DND-41 (cell line): ENCODE results near the gene ZNF426.

ENCODE experiments used
- ATAC-seq: fragments of 200-7000 bp; cut with Tn5 transposase; 3 replicates; pipeline ENCODE4 v1.9.1; 2021; ENCODE audit warnings: low read depth; ENCODE audit not compliant: insufficient read depth
- DNase-seq: peaks from one replicate; pipeline ENCODE4 v3.0.0-alpha.2; 2020
- H2AFZ ChIP-seq: 2 replicates; pipeline ENCODE4 v1.6.0; 2012; ENCODE audit warnings: low read depth, low read length
- H3K27ac ChIP-seq: 2 replicates; pipeline ENCODE4 v1.5.1; 2012; ENCODE audit warnings: low read length, inconsistent platforms
- H3K27me3 ChIP-seq: fragments of 200-600 bp; sonication (generic); 2 replicates; pipeline ENCODE4 v1.6.0; 2012; ENCODE audit warnings: low read length, mild to moderate bottlenecking, inconsistent platforms; ENCODE audit not compliant: insufficient read depth, poor library complexity
- H3K36me3 ChIP-seq: 2 replicates; pipeline ENCODE4 v1.5.1; 2012; ENCODE audit warnings: low read length, inconsistent platforms; ENCODE audit not compliant: insufficient read depth
- H3K4me1 ChIP-seq: 2 replicates; pipeline ENCODE4 v1.5.1; 2012; ENCODE audit warnings: mild to moderate bottlenecking, low read length; ENCODE audit not compliant: insufficient read depth
- H3K4me2 ChIP-seq: 2 replicates; pipeline ENCODE4 v1.6.0; 2012; ENCODE audit warnings: mild to moderate bottlenecking, moderate library complexity, low read length, inconsistent platforms; ENCODE audit not compliant: insufficient read depth
- H3K4me3 ChIP-seq, 2 experiments: fragments of 200-600 bp in 1 of 2; shearing (Covaris generic) in 1 of 2; 2 replicates each; pipeline ENCODE4 v1.5.1; 2012 to 2016; ENCODE audit warnings: inconsistent platforms in 2 of 2, low read length in 2 of 2, mild to moderate bottlenecking in 2 of 2, low read depth in 1 of 2, moderate library complexity in 1 of 2
- H3K79me2 ChIP-seq: 2 replicates; pipeline ENCODE4 v1.6.0; 2012; ENCODE audit warnings: low read length, inconsistent platforms; ENCODE audit not compliant: insufficient read depth
- H3K9ac ChIP-seq: 2 replicates; pipeline ENCODE4 v1.6.0; 2012; ENCODE audit warnings: low read depth, mild to moderate bottlenecking, inconsistent platforms, low read length, moderate library complexity
- H3K9me3 ChIP-seq: 2 replicates; pipeline ENCODE4 v1.5.1; 2012; ENCODE audit warnings: low read length, moderate library complexity, mild to moderate bottlenecking, inconsistent platforms; ENCODE audit not compliant: insufficient read depth, severe bottlenecking
- H4K20me1 ChIP-seq: 2 replicates; pipeline ENCODE4 v1.6.0; 2012; ENCODE audit warnings: low read length; ENCODE audit not compliant: insufficient read depth
- EZH2 ChIP-seq: IDR thresholded peaks from 3 replicates; pipeline ENCODE4 v1.6.1; 2012; ENCODE audit warnings: borderline replicate concordance, low read depth, mild to moderate bottlenecking, moderate library complexity, low read length, inconsistent platforms; ENCODE audit not compliant: severe bottlenecking
- TF ChIP-seq, protein P1 (sequence below): IDR thresholded peaks from 2 replicates; pipeline ENCODE4 v1.5.1; 2012; ENCODE audit warnings: borderline replicate concordance, low read length, moderate library complexity, mild to moderate bottlenecking; ENCODE audit not compliant: poor library complexity, severe bottlenecking; ENCODE audit errors: extremely low read depth

Gene ZNF426

GRCh38 chr19:9474975-9475374 is 63.5 kb downstream of the ZNF426 start:
- no peak for DNase-seq

More at GRCh38 chr19:9474975-9475374, 63.5 kb downstream of the ZNF426 start:
- Histone ChIP-seq H3K4me3 (no peak overlapping the region), H3K27me3 (no peaks in the 10 kb centered on the region), H3K36me3 (no peaks in the 10 kb centered on the region), H3K79me2 (no peaks in the 10 kb centered on the region), H2AFZ (no peak overlapping the region), H3K27ac (no peak overlapping the region), H3K9me3 (peaks cover 11% of the 10 kb centered on the region), H3K4me1 (no peaks in the 10 kb centered on the region), H3K9ac (no peak overlapping the region), H4K20me1 (no peaks in the 10 kb centered on the region), H3K4me2 (no peak overlapping the region)
- ATAC-seq: no peak
- TF ChIP-seq EZH2: no peak
- TF ChIP-seq, protein P1, sequence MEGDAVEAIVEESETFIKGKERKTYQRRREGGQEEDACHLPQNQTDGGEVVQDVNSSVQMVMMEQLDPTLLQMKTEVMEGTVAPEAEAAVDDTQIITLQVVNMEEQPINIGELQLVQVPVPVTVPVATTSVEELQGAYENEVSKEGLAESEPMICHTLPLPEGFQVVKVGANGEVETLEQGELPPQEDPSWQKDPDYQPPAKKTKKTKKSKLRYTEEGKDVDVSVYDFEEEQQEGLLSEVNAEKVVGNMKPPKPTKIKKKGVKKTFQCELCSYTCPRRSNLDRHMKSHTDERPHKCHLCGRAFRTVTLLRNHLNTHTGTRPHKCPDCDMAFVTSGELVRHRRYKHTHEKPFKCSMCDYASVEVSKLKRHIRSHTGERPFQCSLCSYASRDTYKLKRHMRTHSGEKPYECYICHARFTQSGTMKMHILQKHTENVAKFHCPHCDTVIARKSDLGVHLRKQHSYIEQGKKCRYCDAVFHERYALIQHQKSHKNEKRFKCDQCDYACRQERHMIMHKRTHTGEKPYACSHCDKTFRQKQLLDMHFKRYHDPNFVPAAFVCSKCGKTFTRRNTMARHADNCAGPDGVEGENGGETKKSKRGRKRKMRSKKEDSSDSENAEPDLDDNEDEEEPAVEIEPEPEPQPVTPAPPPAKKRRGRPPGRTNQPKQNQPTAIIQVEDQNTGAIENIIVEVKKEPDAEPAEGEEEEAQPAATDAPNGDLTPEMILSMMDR: no peak
